Panc1 (cell line): ENCODE measurements around the gene SORT1. TPM values are rescaled to one million over a fixed set of nuclear protein-coding genes. Genes with fewer than 3 reads are reported as not detected.

ENCODE experiments used
- ATAC-seq: fragments of 200-7000 bp; cut with Tn5 transposase; 2 replicates; pipeline ENCODE4 v1.9.1; 2020; ENCODE audit warnings: mild to moderate bottlenecking, moderate library complexity
- BruUV-seq: library from RNA; stranded (reverse); fragments of 400-500 nt; replicated peaks from 2 replicates; lab custom pipeline; 2021; lab: Mats Ljungman, UMichigan
- CTCF ChIA-PET: fragments of 300-600 bp; sonication (Branson Sonifier 250); formaldehyde crosslinking; loops from one replicate; lab custom pipeline; 2022; ENCODE audit warnings: antibody characterized with exemption; lab: Charles Lee
- POLR2A ChIA-PET: fragments of 300-600 bp; sonication (Branson Sonifier 250); formaldehyde crosslinking; loops from one replicate; lab custom pipeline; 2022; ENCODE audit warnings: antibody characterized with exemption; lab: Charles Lee
- DNase-seq: peaks from one replicate; pipeline ENCODE4 v3.0.0-alpha.2; 2010; ENCODE audit warnings: low read depth, low spot score
- H3K27ac ChIP-seq: 2 replicates; pipeline ENCODE4 v1.5.1; 2011; ENCODE audit warnings: mild to moderate bottlenecking, low read length, inconsistent platforms
- H3K27me3 ChIP-seq: fragments of 200-500 bp; sonication (Bioruptor generic); 2 replicates; pipeline ENCODE4 v1.6.0; 2014; ENCODE audit warnings: low read length, inconsistent platforms; ENCODE audit not compliant: control insufficient read depth, insufficient read depth
- H3K36me3 ChIP-seq: fragments of 200-500 bp; sonication (Bioruptor generic); 2 replicates; pipeline ENCODE4 v1.5.1; 2014; ENCODE audit warnings: inconsistent platforms, mild to moderate bottlenecking, low read length, moderate library complexity; ENCODE audit not compliant: control insufficient read depth, insufficient read depth
- H3K4me1 ChIP-seq: 2 replicates; pipeline ENCODE4 v1.5.1; 2011; ENCODE audit warnings: inconsistent platforms, mild to moderate bottlenecking, low read length, moderate library complexity; ENCODE audit not compliant: control insufficient read depth, insufficient read depth
- H3K4me3 ChIP-seq, 2 experiments: 2 replicates each; pipeline ENCODE4 v1.5.1; 2011 to 2012; ENCODE audit warnings: low read depth in 2 of 2, low read length in 2 of 2, mild to moderate bottlenecking in 2 of 2, inconsistent platforms in 1 of 2, moderate library complexity in 1 of 2
- H3K9me3 ChIP-seq: fragments of 200-500 bp; sonication (Bioruptor generic); 2 replicates; pipeline ENCODE4 v1.5.1; 2014; ENCODE audit warnings: low read depth, mild to moderate bottlenecking, inconsistent platforms, low read length, moderate library complexity; ENCODE audit not compliant: control insufficient read depth, insufficient read depth
- CTCF ChIP-seq: fragments of 450-650 bp; IDR thresholded peaks from 2 replicates; pipeline ENCODE4 v1.5.1; 2017; ENCODE audit warnings: mild to moderate bottlenecking
- POLR2AphosphoS5 ChIP-seq: IDR thresholded peaks from 2 replicates; pipeline ENCODE4 v1.6.1; 2012; ENCODE audit warnings: mild to moderate bottlenecking, low read depth, low read length, moderate library complexity
- REST ChIP-seq, 2 experiments: IDR thresholded peaks; 2 replicates each; pipeline ENCODE4 v1.6.1; 2011 to 2012; ENCODE audit warnings: low read depth in 2 of 2, control low read depth in 1 of 2, low read length in 1 of 2, mild to moderate bottlenecking in 1 of 2, moderate library complexity in 1 of 2; ENCODE audit not compliant: insufficient read depth in 1 of 2
- SIN3A ChIP-seq: IDR thresholded peaks from 2 replicates; pipeline ENCODE4 v1.6.1; 2012; ENCODE audit warnings: low read depth, mild to moderate bottlenecking, low read length, moderate library complexity, borderline replicate concordance; ENCODE audit not compliant: insufficient read depth
- TCF7L2 ChIP-seq: IDR thresholded peaks from 2 replicates; pipeline ENCODE4 v1.6.1; 2011; ENCODE audit warnings: mild to moderate bottlenecking, low read depth, low read length, inconsistent platforms
- in situ Hi-C: cut with HindIII; loops from 2 replicates; pipeline ENCODE4 v1.10.0; 2016; ENCODE audit warnings: low sequenced_read_pairs, low pct_unique_long_range_greater_than_20kb
- intact Hi-C: fragments of 100-400 bp; cut with micrococcal nuclease; formaldehyde crosslinking; loops from one replicate; pipeline ENCODE4 v1.10.0; 2022; ENCODE audit not compliant: unreplicated experiment
- total RNA-seq: library from RNA; stranded (reverse); gene quantifications from one replicate; pipeline ENCODE4 v1.2.1, GENCODE V29; 2021; ENCODE audit not compliant: unreplicated experiment

SORT1 gene
- total RNA-seq, 1 experiment from 2014 or later = 25.1 TPM

- no peak overlapping the region for H3K4me3 ChIP-seq
- intact Hi-C loops (no loop called here), in situ Hi-C loops (no loop called here)
- TF ChIP-seq SIN3A (no peak), TCF7L2 (no peak), REST (IDR thresholded peaks at IDR 0.05; ENCODE audit: insufficient read depth in 1 of 2, low read depth in 2 of 2, low read length in 1 of 2) (no peak)
- peaks cover 22% of the 10 kb centered on the region for H3K4me1 ChIP-seq
- no peaks in the 10 kb centered on the region for H3K9me3 ChIP-seq
- DNase-seq (no peak), ATAC-seq (no peak)
- ChIA-PET CTCF (no interaction called here), POLR2A (no interaction called here)
- no TSS peak for BruUV-seq
- H3K36me3 ChIP-seq = no peaks in the 10 kb centered on the region
- no peaks in the 10 kb centered on the region for H3K27me3 ChIP-seq
- no peak overlapping the region for H3K27ac ChIP-seq
These were observed 125.5 kb downstream of the SORT1 start for GRCh38 chr1:109272021-109272799.

- ChIA-PET POLR2A (no interaction called here), CTCF (interaction anchor here (0.5 kb wide), 1 partner anchor 15 kb away, joined by 4 read pairs; no protein-coding TSS in a partner anchor)
- intact Hi-C loops = no loop called here
- no peak for TF ChIP-seq POLR2AphosphoS5
- no peak for TF ChIP-seq SIN3A
- TF ChIP-seq CTCF = no peak
- TF ChIP-seq TCF7L2 = no peak
- no peak for TF ChIP-seq REST (IDR thresholded peaks at IDR 0.05; ENCODE audit: insufficient read depth in 1 of 2, low read depth in 2 of 2, low read length in 1 of 2)
- H3K9me3 ChIP-seq = no peaks in the 10 kb centered on the region
- no peak overlapping the region for H3K4me3 ChIP-seq
- no peaks in the 10 kb centered on the region for H3K27me3 ChIP-seq
- no peak for ATAC-seq
- peaks cover 22% of the 10 kb centered on the region for H3K4me1 ChIP-seq
- H3K27ac ChIP-seq = no peak overlapping the region
- in situ Hi-C loops = no loop called here
- DNase-seq = no peak
- H3K36me3 ChIP-seq = no peaks in the 10 kb centered on the region
- no TSS peak for BruUV-seq
These were observed 126.3 kb downstream of the SORT1 start for GRCh38 chr1:109271458-109271857.
